Keratinocyte (primary cell): ENCODE measurements around the gene TMC8. TPM values are rescaled to one million over a fixed set of nuclear protein-coding genes. Genes with fewer than 3 reads are reported as not detected.

Experiments
- DNase-seq: peaks from one replicate; pipeline ENCODE4 v3.0.0-alpha.2; 2011; ENCODE audit warnings: low read depth, missing footprints, low spot score
- FAIRE-seq: peaks from 2 replicates; lab custom pipeline; 2011; peaks lifted over from hg19 to GRCh38; lab: Jason Lieb, UNC
- H2AFZ ChIP-seq: 2 replicates; pipeline ENCODE4 v1.6.0; 2012; ENCODE audit warnings: low read length, control low read depth, inconsistent platforms; ENCODE audit not compliant: control insufficient read depth
- H3K27ac ChIP-seq: 2 replicates; pipeline ENCODE4 v1.5.1; 2011; ENCODE audit warnings: low read length; ENCODE audit not compliant: control insufficient read depth, insufficient read depth
- H3K27me3 ChIP-seq: 3 replicates; pipeline ENCODE4 v1.6.0; 2011; ENCODE audit warnings: low read length; ENCODE audit not compliant: control insufficient read depth, insufficient read depth; ENCODE audit errors: extremely low read depth
- H3K36me3 ChIP-seq, 2 experiments: 2 replicates in 1 of 2; 3 replicates in 1 of 2; pipeline ENCODE4 v1.5.1; 2011; ENCODE audit warnings: low read length in 2 of 2, mild to moderate bottlenecking in 1 of 2; ENCODE audit not compliant: control insufficient read depth in 2 of 2, insufficient read depth in 2 of 2; ENCODE audit errors: extremely low read depth in 1 of 2
- H3K4me1 ChIP-seq: 3 replicates; pipeline ENCODE4 v1.5.1; 2011; ENCODE audit warnings: low read length; ENCODE audit not compliant: control insufficient read depth, insufficient read depth; ENCODE audit errors: extremely low read depth
- H3K4me2 ChIP-seq: 3 replicates; pipeline ENCODE4 v1.6.0; 2011; ENCODE audit warnings: low read depth, low read length; ENCODE audit not compliant: control insufficient read depth, insufficient read depth; ENCODE audit errors: extremely low read depth
- H3K4me3 ChIP-seq, 3 experiments: fragments of 200-600 bp in 1 of 3; sonication (generic) in 1 of 3; 2 replicates in 2 of 3; 3 replicates in 1 of 3; pipeline ENCODE4 v1.5.1; 2011 to 2016; ENCODE audit warnings: low read length in 3 of 3, mild to moderate bottlenecking in 3 of 3, control low read depth in 2 of 3, inconsistent platforms in 1 of 3, low read depth in 1 of 3, mixed read lengths in 1 of 3, mixed run types in 1 of 3, moderate library complexity in 1 of 3; ENCODE audit not compliant: control insufficient read depth in 2 of 3, insufficient read depth in 2 of 3; ENCODE audit errors: extremely low read depth in 1 of 3
- H3K79me2 ChIP-seq: 2 replicates; pipeline ENCODE4 v1.6.0; 2012; ENCODE audit warnings: low read length; ENCODE audit not compliant: control insufficient read depth, insufficient read depth
- H3K9ac ChIP-seq: 3 replicates; pipeline ENCODE4 v1.6.0; 2011; ENCODE audit warnings: low read length; ENCODE audit not compliant: control insufficient read depth, insufficient read depth; ENCODE audit errors: extremely low read depth
- H3K9me1 ChIP-seq: 3 replicates; pipeline ENCODE4 v1.6.0; 2011; ENCODE audit warnings: low read length; ENCODE audit not compliant: control insufficient read depth, insufficient read depth; ENCODE audit errors: extremely low read depth
- H3K9me3 ChIP-seq: 2 replicates; pipeline ENCODE4 v1.5.1; 2012; ENCODE audit warnings: low read depth, low read length; ENCODE audit not compliant: control insufficient read depth
- H4K20me1 ChIP-seq: 3 replicates; pipeline ENCODE4 v1.6.0; 2011; ENCODE audit warnings: low read length; ENCODE audit not compliant: control insufficient read depth, insufficient read depth; ENCODE audit errors: extremely low read depth
- EZH2 ChIP-seq: IDR thresholded peaks from one replicate; pipeline ENCODE4 v1.6.1; 2012; ENCODE audit warnings: inconsistent platforms, mild to moderate bottlenecking, low read length, moderate library complexity
- dilution Hi-C: fragments of 300-500 bp; cut with MboI; formaldehyde crosslinking; loops from one replicate; pipeline ENCODE4 v1.7.0; 2020; ENCODE audit warnings: low sequenced_read_pairs; ENCODE audit not compliant: extremely low pct_ligation_motif_present
- polyA plus RNA-seq, 5 experiments: library from polyadenylated mRNA; depleted of rRNA in 3 of 5; stranded (reverse) in 3 of 5; stranded (forward) in 1 of 5; unstranded in 1 of 5; fragments of >200 nt; gene quantifications; 1 replicate in 1 of 5; 2 replicates in 3 of 5; 3 replicates in 1 of 5; pipeline versions ENCODE4 v1.2.1 to v1.2.3, GENCODE V29; 2011 to 2012; ENCODE audit warnings: missing spikeins in 2 of 5, low read depth in 1 of 5, low replicate concordance in 1 of 5
- TF ChIP-seq, protein P1 (sequence below), 3 experiments: IDR thresholded peaks in 1 of 3; conservative IDR thresholded peaks in 1 of 3; optimal IDR thresholded peaks in 1 of 3; 2 replicates in 2 of 3; 3 replicates in 1 of 3; pipeline versions ENCODE3 to v1.5.1; 2011; ENCODE audit warnings: low read length in 3 of 3, mild to moderate bottlenecking in 3 of 3, moderate library complexity in 2 of 3, control low read depth in 1 of 3, inconsistent platforms in 1 of 3; ENCODE audit not compliant: insufficient read depth in 2 of 3; ENCODE audit errors: extremely low read depth in 1 of 3

TMC8 gene
- polyA plus RNA-seq, 1 donor (not counting 4 experiments of a cell fraction or from before 2014, with no cell fraction given) = 0.14 TPM

DNA sequence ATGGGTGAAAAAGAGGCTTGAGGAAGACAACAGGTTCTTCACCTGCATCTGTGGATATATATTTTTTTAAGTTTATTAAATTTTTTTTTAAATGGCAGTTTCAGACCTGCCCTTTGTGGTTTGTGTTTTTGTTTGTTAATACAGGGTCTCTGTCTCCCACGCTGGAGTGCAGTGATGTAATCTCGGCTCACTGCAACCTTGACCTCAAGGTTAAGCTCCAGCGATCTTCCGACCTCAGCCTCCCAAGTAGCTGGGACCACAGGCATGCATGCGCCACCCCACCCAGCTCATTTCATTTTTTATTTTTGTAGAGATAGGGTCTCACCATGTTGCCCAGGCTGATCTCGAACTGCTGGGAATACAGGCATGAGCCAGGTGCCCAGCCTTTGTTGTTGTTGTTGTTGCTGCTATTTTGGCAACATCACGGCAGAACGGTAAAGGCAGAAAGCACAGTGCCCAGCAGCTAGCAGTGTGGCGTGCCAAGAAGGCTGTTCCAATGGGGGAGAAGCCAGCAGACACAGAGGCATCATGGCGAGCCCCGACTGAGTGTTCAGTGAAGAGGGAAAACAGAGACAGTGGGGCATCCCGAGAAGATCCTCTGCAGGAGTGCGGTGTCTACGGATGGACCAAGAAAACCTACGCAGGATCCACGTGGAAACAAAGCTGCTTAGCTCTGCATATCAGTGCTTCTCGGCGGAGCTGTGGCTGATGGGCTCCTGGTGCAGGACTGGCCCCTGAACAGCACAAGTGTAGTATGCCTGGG is 21.7 kb upstream of the TMC8 start:
- Histone ChIP-seq H3K4me1 (no peaks in the 10 kb centered on the region), H3K4me3 (no peak overlapping the region), H3K79me2 (no peaks in the 10 kb centered on the region), H2AFZ (no peak overlapping the region), H3K9ac (no peak overlapping the region), H3K9me3 (no peaks in the 10 kb centered on the region), H3K36me3 (peaks cover 0 to 8% of the 10 kb centered on the region in 2 experiments), H4K20me1 (peaks cover 3% of the 10 kb centered on the region), H3K4me2 (no peak overlapping the region), H3K9me1 (no peaks in the 10 kb centered on the region), H3K27me3 (no peaks in the 10 kb centered on the region), H3K27ac (no peak overlapping the region)
- FAIRE-seq = no peak
- dilution Hi-C loops = no loop called here
- no peak for TF ChIP-seq EZH2
- TF ChIP-seq, protein P1, sequence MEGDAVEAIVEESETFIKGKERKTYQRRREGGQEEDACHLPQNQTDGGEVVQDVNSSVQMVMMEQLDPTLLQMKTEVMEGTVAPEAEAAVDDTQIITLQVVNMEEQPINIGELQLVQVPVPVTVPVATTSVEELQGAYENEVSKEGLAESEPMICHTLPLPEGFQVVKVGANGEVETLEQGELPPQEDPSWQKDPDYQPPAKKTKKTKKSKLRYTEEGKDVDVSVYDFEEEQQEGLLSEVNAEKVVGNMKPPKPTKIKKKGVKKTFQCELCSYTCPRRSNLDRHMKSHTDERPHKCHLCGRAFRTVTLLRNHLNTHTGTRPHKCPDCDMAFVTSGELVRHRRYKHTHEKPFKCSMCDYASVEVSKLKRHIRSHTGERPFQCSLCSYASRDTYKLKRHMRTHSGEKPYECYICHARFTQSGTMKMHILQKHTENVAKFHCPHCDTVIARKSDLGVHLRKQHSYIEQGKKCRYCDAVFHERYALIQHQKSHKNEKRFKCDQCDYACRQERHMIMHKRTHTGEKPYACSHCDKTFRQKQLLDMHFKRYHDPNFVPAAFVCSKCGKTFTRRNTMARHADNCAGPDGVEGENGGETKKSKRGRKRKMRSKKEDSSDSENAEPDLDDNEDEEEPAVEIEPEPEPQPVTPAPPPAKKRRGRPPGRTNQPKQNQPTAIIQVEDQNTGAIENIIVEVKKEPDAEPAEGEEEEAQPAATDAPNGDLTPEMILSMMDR (optimal IDR thresholded peaks at IDR 0.05 in 1 of 3, IDR thresholded peaks at IDR 0.05 in 1 of 3, conservative IDR thresholded peaks at IDR 0.05 in 1 of 3; ENCODE audit: extremely low read depth in 1 of 3, insufficient read depth in 2 of 3, low read length in 3 of 3) = no peak
- no peak for DNase-seq

DNA sequence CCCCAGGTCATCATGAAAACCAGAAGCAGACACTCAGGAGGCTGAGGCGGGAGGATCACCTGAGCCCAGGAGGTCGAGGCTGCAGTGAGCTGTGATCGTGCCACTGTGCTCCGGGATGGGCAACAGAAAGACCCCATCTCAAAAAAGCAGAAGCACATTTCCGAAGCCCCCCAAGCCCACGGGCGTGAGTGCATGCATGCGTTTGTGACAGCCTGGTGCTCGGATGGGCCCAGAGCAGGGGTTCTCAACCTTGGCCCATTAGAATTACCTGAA is 21.1 kb upstream of the TMC8 start:
- no peak for DNase-seq
- H3K36me3 ChIP-seq = peaks cover 0 to 8% of the 10 kb centered on the region in 2 experiments

More for the DNA sequence above, 21.1 kb upstream of the TMC8 start:
- Histone ChIP-seq H3K27me3 (no peaks in the 10 kb centered on the region), H3K4me3 (no peak overlapping the region), H2AFZ (no peak overlapping the region), H3K9ac (no peak overlapping the region), H3K4me1 (no peaks in the 10 kb centered on the region), H3K4me2 (no peak overlapping the region), H3K79me2 (no peaks in the 10 kb centered on the region), H3K27ac (no peak overlapping the region), H4K20me1 (peaks cover 3% of the 10 kb centered on the region), H3K9me1 (no peaks in the 10 kb centered on the region), H3K9me3 (no peaks in the 10 kb centered on the region)
- FAIRE-seq = no peak
- dilution Hi-C loops = no loop called here
- no peak for TF ChIP-seq EZH2
- TF ChIP-seq, protein P1 (optimal IDR thresholded peaks at IDR 0.05 in 1 of 3, IDR thresholded peaks at IDR 0.05 in 1 of 3, conservative IDR thresholded peaks at IDR 0.05 in 1 of 3; ENCODE audit: extremely low read depth in 1 of 3, insufficient read depth in 2 of 3, low read length in 3 of 3) = no peak
